Measurements from ENCODE around the gene NPHS1. TPM values are rescaled to one million over a fixed set of nuclear protein-coding genes. Genes with fewer than 3 reads are reported as not detected.

NPHS1 gene
- total RNA-seq, 2 experiments from 2014 or later: not detected

DNA sequence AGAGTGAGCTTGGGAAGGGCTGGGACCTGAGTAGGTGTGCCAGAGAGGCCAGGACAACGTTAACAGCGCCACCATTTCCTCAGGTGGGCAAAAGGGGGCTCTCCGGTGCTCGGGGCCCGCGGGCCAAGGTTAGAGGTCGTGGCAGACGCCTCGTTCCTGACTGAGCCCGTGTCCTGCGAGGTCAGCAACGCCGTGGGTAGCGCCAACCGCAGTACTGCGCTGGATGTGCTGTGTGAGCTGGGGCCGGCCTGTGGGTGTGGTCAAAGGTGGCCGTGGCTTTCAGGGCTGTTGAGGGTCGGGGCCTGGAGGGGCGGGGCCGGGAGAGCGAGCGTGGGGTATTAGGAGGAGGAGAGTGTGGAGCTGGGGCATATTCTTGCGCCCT is 8.1 kb upstream of the NPHS1 start:
- intact Hi-C loops (cut with micrococcal nuclease): no loop called here
- no peak overlapping the region for H3K4me3 Mint-ChIP-seq
- ChIA-PET POLR2A (no interaction called here), CTCF (no interaction called here)
- H3K36me3 Mint-ChIP-seq: no peaks in the 10 kb centered on the region
- H3K27ac Mint-ChIP-seq: no peak overlapping the region
- peaks cover 11% of the 10 kb centered on the region for H3K4me1 Mint-ChIP-seq (ENCODE audit: low read depth)
- no peaks in the 10 kb centered on the region for H3K9me3 Mint-ChIP-seq
- no peak for DNase-seq
- peaks cover 46% of the 10 kb centered on the region for H3K27me3 Mint-ChIP-seq

DNA sequence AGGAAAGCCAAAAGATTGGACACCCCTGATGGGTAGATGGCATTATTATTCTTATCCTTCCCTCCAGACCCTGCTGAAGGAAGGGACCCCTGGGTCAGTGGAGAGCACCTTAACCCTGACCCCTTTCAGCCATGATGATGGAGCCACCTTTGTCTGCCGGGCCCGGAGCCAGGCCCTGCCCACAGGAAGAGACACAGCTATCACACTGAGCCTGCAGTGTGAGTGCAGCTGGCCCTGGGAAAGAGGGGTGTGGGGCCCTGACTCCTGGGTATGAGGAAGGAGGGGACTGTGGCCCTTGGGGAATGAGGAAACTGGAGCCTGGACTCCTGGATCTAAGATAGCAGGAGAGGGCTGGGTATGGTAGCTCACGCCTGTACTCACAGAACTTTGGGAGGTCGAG is 7.1 kb upstream of the NPHS1 start:
- H3K9me3 Mint-ChIP-seq: no peaks in the 10 kb centered on the region
- ChIA-PET POLR2A (no interaction called here), CTCF (no interaction called here)
- peaks cover 54% of the 10 kb centered on the region for H3K27me3 Mint-ChIP-seq
- H3K27ac Mint-ChIP-seq: no peak overlapping the region
- intact Hi-C loops (cut with micrococcal nuclease): no loop called here
- H3K4me1 Mint-ChIP-seq (ENCODE audit: low read depth): peaks cover 11% of the 10 kb centered on the region
- no peak for DNase-seq
- no peak overlapping the region for H3K4me3 Mint-ChIP-seq
- H3K36me3 Mint-ChIP-seq: no peaks in the 10 kb centered on the region

DNA sequence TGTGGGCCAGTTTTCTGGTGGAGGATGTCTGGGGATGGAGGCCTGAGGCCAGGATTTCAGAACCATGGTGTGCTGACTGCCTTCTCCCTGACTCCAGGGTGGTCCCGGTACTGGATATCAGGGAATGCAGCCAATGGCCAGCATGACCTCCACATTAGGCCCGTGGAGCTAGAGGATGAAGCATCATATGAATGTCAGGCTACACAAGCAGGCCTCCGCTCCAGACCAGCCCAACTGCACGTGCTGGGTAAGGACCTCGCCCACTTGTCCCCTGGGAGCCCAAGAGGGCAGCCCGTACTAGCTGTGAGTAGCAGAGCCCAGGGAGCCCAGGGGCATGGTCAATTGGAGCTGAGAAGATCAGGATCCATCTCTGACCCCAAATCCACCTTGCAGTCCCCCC is 6.0 kb upstream of the NPHS1 start:
- no peak overlapping the region for H3K27ac Mint-ChIP-seq
- intact Hi-C loops (cut with micrococcal nuclease): no loop called here
- H3K4me3 Mint-ChIP-seq: no peak overlapping the region
- no peaks in the 10 kb centered on the region for H3K9me3 Mint-ChIP-seq
- ChIA-PET POLR2A (no interaction called here), CTCF (no interaction called here)
- peaks cover 55% of the 10 kb centered on the region for H3K27me3 Mint-ChIP-seq
- H3K4me1 Mint-ChIP-seq (ENCODE audit: low read depth): peaks cover 11% of the 10 kb centered on the region
- no peaks in the 10 kb centered on the region for H3K36me3 Mint-ChIP-seq
- DNase-seq: no peak

DNA sequence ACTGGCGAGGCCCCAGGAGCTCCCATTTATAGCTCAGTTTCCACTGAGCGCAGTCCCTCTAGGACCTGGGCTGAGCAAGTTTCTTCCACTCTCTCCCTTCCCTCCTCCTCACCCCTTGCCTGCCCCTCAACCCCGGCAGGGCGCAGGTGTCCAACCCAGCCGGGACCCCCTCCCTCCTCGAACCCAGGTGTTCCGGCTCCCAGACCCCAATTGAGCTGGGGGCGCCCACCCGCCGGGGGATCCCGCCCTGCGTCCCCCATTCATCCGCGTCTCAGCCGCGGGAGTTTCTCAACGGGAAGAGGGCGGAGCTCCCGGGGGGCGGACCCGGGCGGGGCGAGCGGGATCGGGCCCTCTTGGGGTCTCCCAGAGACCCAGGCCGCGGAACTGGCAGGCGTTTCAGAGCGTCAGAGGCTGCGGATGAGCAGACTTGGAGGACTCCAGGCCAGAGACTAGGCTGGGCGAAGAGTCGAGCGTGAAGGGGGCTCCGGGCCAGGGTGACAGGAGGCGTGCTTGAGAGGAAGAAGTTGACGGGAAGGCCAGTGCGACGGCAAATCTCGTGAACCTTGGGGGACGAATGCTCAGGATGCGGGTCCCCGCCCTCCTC is 4.3 kb upstream of the NPHS1 start, which contains the start of gene KIRREL2:
Gene KIRREL2, plus strand, starts transcription at position 366 of the 604 bp plus-strand sequence. Its CDS starts 209 bp downstream, at position 575.
- CTCF ChIA-PET: no interaction called here
- Mint-ChIP-seq H3K4me1 (ENCODE audit: low read depth) (peaks cover 11% of the 10 kb centered on the region), H3K9me3 (no peaks in the 10 kb centered on the region), H3K36me3 (no peaks in the 10 kb centered on the region), H3K27ac (no peak within 1 kb of the TSS), H3K27me3 (peaks cover 59% of the 10 kb centered on the region), H3K4me3 (peak within 1 kb of the TSS; percentile 67)
- peak; percentile 37 for DNase-seq
- intact Hi-C loops (cut with micrococcal nuclease): no loop called here
- POLR2A ChIA-PET: interaction anchor here (1.3 kb wide), 1 partner anchor 108 kb away, joined by 3 read pairs; the partner anchor contains the start of gene LIN37

DNA sequence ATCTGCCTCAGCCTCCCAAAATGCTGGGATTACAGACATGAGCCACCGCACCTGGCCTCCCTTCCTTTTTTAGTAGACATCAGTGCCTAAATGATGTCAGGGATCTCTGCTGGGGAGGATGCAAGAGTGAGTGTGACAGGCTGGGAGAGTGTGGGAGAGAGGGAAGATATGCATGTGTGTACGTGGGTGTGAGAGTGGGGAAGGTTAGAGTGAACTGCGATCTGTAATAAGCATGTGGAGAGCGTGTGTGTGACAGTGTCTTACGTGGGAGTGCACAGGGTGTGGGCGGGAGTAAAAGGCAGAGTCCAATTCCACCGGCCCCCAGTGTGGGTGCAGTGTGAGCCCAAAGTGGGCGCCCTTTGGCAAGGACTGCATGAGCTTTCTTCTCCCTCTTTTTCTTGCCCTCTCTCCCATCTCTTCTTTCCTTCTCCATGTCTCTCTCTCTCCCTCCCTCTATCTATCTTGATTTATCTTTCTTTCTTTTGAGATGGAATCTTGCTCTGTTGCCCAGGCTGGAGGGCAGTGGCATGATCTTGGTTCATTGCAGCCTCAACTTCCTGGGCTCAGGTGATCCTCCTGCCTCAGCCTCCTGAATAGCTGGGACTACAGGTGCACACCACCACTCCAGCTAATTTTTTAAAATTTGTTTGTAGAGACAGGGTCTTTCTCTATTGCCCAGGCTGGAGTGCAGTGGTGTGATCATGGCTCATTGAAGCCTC is 893 bp upstream of the NPHS1 start:
- POLR2A ChIA-PET: no interaction called here
- CTCF ChIA-PET: no interaction called here
- H3K36me3 Mint-ChIP-seq: no peaks in the 10 kb centered on the region
- DNase-seq: no peak
- intact Hi-C loops (cut with micrococcal nuclease): no loop called here
- peaks cover 7% of the 10 kb centered on the region for H3K4me1 Mint-ChIP-seq (ENCODE audit: low read depth)
- H3K27me3 Mint-ChIP-seq: peaks cover 43% of the 10 kb centered on the region
- no peak overlapping the region for H3K27ac Mint-ChIP-seq
- no peaks in the 10 kb centered on the region for H3K9me3 Mint-ChIP-seq
- no peak overlapping the region for H3K4me3 Mint-ChIP-seq

DNA sequence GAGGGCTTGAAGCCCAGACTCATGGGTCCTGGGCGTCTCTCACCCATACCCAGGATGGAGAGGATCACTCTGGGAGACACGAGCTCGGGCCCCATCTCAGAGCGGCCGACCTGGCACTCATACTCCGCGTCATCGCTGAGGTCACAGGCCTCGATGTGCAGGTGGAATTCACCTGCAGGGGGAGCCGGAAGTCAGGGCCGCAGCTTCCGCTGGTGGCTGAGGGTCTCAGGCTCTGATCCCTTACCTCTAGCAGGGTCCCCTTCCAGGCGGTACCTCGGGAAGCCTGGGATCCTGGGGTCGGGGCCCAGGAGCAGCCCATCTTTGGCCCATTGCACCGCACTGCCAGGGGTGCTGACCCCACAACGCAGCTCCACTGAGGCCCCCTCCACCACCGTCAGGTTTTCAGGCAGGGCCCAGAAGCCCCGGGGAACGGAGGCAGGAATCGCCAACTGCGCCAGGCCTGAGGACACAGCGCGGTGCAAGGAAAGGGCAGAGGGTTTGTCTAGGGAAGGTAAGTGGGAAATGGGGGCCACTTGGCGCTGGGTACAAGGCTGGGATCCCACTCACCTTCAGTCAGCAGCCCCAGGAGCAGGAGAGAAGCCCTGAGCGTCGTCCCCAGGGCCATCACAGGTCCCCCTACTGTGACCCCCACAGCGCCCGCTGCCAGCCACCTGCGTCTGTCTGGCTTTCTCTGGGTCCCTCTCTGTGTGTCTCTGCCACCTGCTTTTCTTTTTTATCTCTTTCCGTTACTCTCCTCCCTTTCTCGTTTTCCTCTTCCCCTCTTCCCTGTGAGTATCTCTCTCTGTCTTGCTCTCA is 883 bp downstream of the NPHS1 start:
- CTCF ChIA-PET: interaction anchor here (1.4 kb wide), 1 partner anchor 13 kb away, joined by 3 read pairs; no protein-coding TSS in a partner anchor
- no peak for DNase-seq
- POLR2A ChIA-PET: no interaction called here
- Mint-ChIP-seq H3K27me3 (peaks cover 46% of the 10 kb centered on the region), H3K4me3 (no peak overlapping the region), H3K36me3 (no peaks in the 10 kb centered on the region), H3K4me1 (ENCODE audit: low read depth) (peaks cover 3% of the 10 kb centered on the region), H3K9me3 (no peaks in the 10 kb centered on the region), H3K27ac (no peak overlapping the region)
- intact Hi-C loops (cut with micrococcal nuclease): no loop called here

DNA sequence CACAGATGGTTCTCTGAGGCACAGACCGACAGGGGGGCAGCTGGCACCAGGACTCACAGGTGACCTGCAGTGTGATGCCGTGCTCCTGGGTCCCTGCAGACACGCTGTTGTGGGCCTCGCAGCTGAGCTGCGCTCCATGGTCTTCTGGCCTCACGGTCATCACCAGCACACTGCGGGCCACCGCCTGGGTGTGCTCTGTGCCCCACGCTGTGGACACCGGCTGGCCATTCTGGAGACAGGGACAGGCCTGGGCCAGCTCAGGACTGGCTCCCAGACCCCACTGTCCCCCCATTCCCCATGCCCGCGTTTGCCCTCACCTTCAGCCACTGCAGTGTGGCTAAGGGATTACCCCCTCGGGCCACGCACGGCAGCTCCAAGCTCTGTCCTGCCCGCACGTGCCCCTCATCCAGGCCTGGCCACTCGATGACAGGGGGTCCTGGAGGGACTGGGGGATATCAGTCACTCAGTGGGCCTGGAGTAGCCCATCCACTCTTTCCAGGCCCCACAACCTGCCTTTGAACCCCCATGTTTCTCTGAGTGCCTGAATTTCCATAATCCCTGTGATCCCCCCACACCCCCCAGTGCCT is 3.3 kb downstream of the NPHS1 start:
- Mint-ChIP-seq H3K9me3 (no peaks in the 10 kb centered on the region), H3K4me3 (no peak overlapping the region), H3K27ac (no peak overlapping the region), H3K4me1 (ENCODE audit: low read depth) (peaks cover 15% of the 10 kb centered on the region), H3K27me3 (peaks cover 55% of the 10 kb centered on the region), H3K36me3 (no peaks in the 10 kb centered on the region)
- POLR2A ChIA-PET: no interaction called here
- CTCF ChIA-PET: no interaction called here
- intact Hi-C loops (cut with micrococcal nuclease): no loop called here
- DNase-seq: no peak

DNA sequence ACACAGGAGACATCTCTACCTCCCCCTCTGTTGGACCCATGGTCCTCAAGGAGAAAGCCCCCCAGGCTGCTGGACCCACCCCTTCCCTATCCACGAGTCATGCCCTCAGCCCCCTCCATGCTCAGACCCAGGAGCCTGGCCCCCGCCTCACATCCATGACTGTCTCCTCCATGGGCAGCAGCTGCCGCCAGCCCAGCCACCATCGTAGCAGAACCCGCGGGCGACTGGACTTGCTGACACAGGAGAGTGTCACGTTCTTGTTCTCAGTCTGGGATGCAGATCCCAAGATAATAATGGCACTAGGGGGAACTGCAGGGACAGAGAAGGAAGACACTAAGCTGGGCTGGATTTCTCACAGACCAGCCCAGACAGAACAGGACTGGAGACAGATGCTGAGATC is 3.8 kb downstream of the NPHS1 start:
- intact Hi-C loops (cut with micrococcal nuclease): no loop called here
- CTCF ChIA-PET: no interaction called here
- Mint-ChIP-seq H3K36me3 (no peaks in the 10 kb centered on the region), H3K4me1 (ENCODE audit: low read depth) (peaks cover 15% of the 10 kb centered on the region), H3K9me3 (no peaks in the 10 kb centered on the region), H3K27ac (no peak overlapping the region), H3K4me3 (no peak overlapping the region), H3K27me3 (peaks cover 61% of the 10 kb centered on the region)
- POLR2A ChIA-PET: no interaction called here
- DNase-seq: no peak

DNA sequence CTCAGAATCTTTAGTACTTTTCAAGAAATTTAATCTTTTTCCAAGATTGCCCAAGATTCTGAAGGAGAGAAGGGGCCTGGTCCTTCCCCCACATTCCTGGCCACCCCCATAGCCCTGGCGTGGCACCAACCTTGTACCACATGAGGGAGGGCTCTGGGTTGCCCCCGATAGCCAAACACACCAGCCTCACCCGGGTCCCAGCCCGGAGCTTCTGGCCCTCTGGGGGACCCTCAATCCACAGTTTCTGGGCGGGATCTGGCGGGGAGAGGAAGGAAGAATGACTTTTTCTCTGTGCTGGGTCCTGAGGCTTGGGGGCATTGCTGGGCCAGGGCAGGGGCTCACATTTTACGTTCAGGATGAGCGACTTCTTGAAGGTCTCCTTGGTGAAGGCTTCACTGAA is 4.4 kb downstream of the NPHS1 start:
- Mint-ChIP-seq H3K36me3 (no peaks in the 10 kb centered on the region), H3K9me3 (no peaks in the 10 kb centered on the region), H3K4me1 (ENCODE audit: low read depth) (peaks cover 15% of the 10 kb centered on the region), H3K27ac (no peak overlapping the region), H3K4me3 (no peak overlapping the region), H3K27me3 (peaks cover 63% of the 10 kb centered on the region)
- no peak for DNase-seq
- CTCF ChIA-PET: no interaction called here
- intact Hi-C loops (cut with micrococcal nuclease): no loop called here
- POLR2A ChIA-PET: no interaction called here

DNA sequence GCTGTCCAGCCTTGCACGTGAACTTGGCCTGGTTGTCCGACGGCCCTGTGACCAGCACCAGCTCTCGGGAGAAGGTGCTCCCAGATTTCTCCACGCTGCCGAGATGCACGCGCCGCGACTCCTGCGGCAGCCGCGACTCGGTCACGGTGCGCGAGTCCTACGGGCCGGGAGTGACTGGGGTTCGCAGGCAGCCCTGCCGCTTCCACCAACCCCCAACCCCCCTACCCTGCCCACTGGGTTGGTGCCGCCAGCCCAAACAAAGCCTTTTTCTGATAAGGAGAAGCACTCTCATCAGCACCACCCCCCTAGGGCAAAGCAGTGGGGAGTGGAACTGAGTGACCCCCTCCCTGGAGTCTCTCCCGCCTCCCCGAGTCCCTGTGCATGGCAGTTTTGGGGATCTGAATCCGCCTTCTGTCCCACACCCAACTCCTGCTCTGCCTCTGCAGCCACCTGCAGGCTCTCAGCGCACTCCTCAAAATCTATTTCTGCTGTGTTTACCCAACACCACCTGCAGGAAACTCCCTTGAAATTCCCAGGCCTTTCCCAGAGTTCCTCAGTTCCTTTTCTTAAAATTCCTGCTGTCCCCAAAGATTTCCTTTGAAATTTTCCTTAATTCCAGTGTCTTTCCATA is 6.2 kb downstream of the NPHS1 start:
- ChIA-PET CTCF (no interaction called here), POLR2A (no interaction called here)
- Mint-ChIP-seq H3K27ac (no peak overlapping the region), H3K27me3 (peaks cover 70% of the 10 kb centered on the region), H3K36me3 (no peaks in the 10 kb centered on the region), H3K4me3 (no peak overlapping the region), H3K4me1 (ENCODE audit: low read depth) (peaks cover 15% of the 10 kb centered on the region), H3K9me3 (no peaks in the 10 kb centered on the region)
- DNase-seq: no peak
- intact Hi-C loops (cut with micrococcal nuclease): no loop called here

DNA sequence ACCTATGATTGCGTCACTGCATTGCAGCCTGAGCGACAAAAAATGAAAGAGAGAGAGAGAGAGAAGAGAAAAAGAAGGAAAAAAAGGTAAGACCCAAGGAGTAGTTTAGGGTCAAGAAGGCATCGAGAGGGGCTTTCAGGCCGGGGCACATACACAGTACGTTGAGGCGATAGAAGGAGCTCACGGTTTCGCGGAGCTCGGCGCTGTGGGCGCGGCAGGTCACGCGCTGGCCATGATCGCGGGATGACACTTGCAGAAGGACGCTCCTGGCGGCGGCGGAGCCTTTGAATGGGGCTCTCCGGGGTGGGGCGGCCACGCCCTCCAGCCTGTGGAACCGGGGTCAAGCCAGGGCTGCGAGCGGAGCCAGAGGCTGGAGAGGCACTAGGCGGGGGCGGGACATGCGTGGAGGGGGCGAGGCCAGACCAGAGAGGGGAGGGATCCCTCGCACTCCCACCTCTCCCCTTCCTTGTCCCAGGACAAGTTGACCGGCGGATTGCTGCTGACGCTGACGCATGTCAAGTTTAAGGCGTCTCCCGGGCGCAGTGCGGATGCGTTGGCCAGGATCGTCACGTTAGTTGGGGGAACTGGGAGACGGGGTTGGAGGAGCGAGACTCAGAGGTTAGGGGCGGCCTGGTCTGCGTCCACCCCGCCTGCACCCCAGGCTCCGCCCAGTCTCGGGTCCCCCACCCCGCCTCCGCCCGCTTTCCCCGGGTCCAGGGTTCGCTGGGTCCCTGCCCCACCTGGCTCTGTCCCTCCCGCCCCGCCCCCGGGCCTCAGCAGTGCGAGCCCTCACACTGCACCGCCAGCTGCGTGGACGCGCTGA is 6.9 kb downstream of the NPHS1 start:
- peak; percentile 12 for DNase-seq
- ChIA-PET CTCF (no interaction called here), POLR2A (no interaction called here)
- Mint-ChIP-seq H3K27me3 (peaks cover 63% of the 10 kb centered on the region), H3K4me1 (ENCODE audit: low read depth) (peaks cover 15% of the 10 kb centered on the region), H3K36me3 (no peaks in the 10 kb centered on the region), H3K4me3 (peak overlapping the region; percentile 40), H3K27ac (no peak overlapping the region), H3K9me3 (no peaks in the 10 kb centered on the region)
- intact Hi-C loops (cut with micrococcal nuclease): no loop called here

All from activated CD4-positive, alpha-beta memory T cell treated with anti-CD3 and anti-CD28 coated beads for 36 hours (primary cell).